K562 (cell line): ENCODE results near the gene NTN4.

ENCODE experiments used
- BACH1 ChIP-seq: fragments of 200-800 bp; sonication (Bioruptor generic); IDR thresholded peaks from 2 replicates; pipeline ENCODE4 v1.6.1; 2016; ENCODE audit warnings: missing genetic modification characterization, missing compliant biosample characterization
- CTCF ChIP-seq, 3 experiments: IDR thresholded peaks in 2 of 3; conservative IDR thresholded peaks in 1 of 3; 2 replicates each; pipeline ENCODE4 v1.5.1; 2011 to 2012; ENCODE audit warnings: low read length in 3 of 3, mild to moderate bottlenecking in 3 of 3, control low read depth in 2 of 3, improper control_type of control experiment in 1 of 3, inconsistent platforms in 1 of 3, low read depth in 1 of 3, mixed read lengths in 1 of 3, moderate library complexity in 1 of 3; ENCODE audit not compliant: insufficient read depth in 2 of 3
- ELF2 ChIP-seq: fragments of 250-450 bp; sonication (Bioruptor Pico); IDR thresholded peaks from 2 replicates; pipeline ENCODE4 v1.5.0; 2021; ENCODE audit warnings: mild to moderate bottlenecking
- HCFC1 ChIP-seq: IDR thresholded peaks from 2 replicates; pipeline ENCODE4 v1.6.1; 2012; ENCODE audit warnings: low read depth, low read length, improper control_type of control experiment
- KLF13 ChIP-seq: fragments of 450-650 bp; IDR thresholded peaks from 2 replicates; pipeline ENCODE4 v1.6.1; 2016; ENCODE audit warnings: missing genetic modification characterization, low read depth, mild to moderate bottlenecking, missing compliant biosample characterization, moderate library complexity, borderline replicate concordance
- MAZ ChIP-seq, 2 experiments: fragments of 450-650 bp in 1 of 2; sonication (generic) in 1 of 2; formaldehyde crosslinking; IDR thresholded peaks in 1 of 2; conservative IDR thresholded peaks in 1 of 2; 2 replicates each; pipeline versions ENCODE4 v1.4.0 to v1.5.0; 2020; ENCODE audit warnings: mild to moderate bottlenecking in 1 of 2, missing genetic modification reagents in 1 of 2
- RBM25 ChIP-seq: fragments of 200-400 bp; formaldehyde crosslinking; IDR thresholded peaks from 2 replicates; pipeline ENCODE4 v1.6.1; 2018; ENCODE audit warnings: low read length, low read depth, moderate library complexity; ENCODE audit not compliant: severe bottlenecking
- SMAD3 ChIP-seq: fragments of 450-650 bp; formaldehyde crosslinking; conservative IDR thresholded peaks from 2 replicates; pipeline ENCODE4 v1.4.0; 2020; ENCODE audit warnings: mild to moderate bottlenecking
- THAP12 ChIP-seq: fragments of 250-450 bp; sonication (Bioruptor Pico); IDR thresholded peaks from 2 replicates; pipeline ENCODE4 v1.9.0; 2021; ENCODE audit warnings: mild to moderate bottlenecking, inconsistent platforms
- ZBTB40 ChIP-seq, 2 experiments: fragments of 450-650 bp in 1 of 2; sonication (generic) in 1 of 2; formaldehyde crosslinking in 1 of 2; IDR thresholded peaks; 2 replicates each; pipeline versions ENCODE4 v1.7.1 to v1.9.0; 2016 to 2022; ENCODE audit warnings: inconsistent platforms in 1 of 2, mild to moderate bottlenecking in 1 of 2, missing genetic modification reagents in 1 of 2
- ZNF232 ChIP-seq: sonication (generic); formaldehyde crosslinking; IDR thresholded peaks from 2 replicates; pipeline ENCODE4 v1.8.0; 2022; ENCODE audit warnings: mild to moderate bottlenecking, missing genetic modification reagents

GRCh38 chr12:95658386-95658785 lies 132.2 kb downstream of the NTN4 start:
- TF ChIP-seq KLF13 (tag), result no peak
- TF ChIP-seq SMAD3 (CRISPR knock-in tag), result no peak
- no peak for TF ChIP-seq THAP12
- no peak for TF ChIP-seq ELF2
- no peak for TF ChIP-seq CTCF (IDR thresholded peaks at IDR 0.05 in 2 of 3, conservative IDR thresholded peaks at IDR 0.05 in 1 of 3; ENCODE audit: insufficient read depth in 2 of 3, low read depth in 1 of 3, low read length in 3 of 3)
- no peak for TF ChIP-seq RBM25
- TF ChIP-seq BACH1, result no peak
- TF ChIP-seq MAZ (CRISPR knock-in tag; conservative IDR thresholded peaks at IDR 0.05 in 1 of 2, IDR thresholded peaks at IDR 0.05 in 1 of 2), result no peak
- no peak for TF ChIP-seq ZBTB40 (IDR thresholded peaks at IDR 0.05)
- TF ChIP-seq ZBTB40 (CRISPR knock-in tag; IDR thresholded peaks at IDR 0.05), result no peak
- TF ChIP-seq HCFC1, result no peak
- TF ChIP-seq ZNF232 (CRISPR knock-in tag), result no peak
